ENCODE results near the gene ERBB2. TPM values are rescaled to one million over a fixed set of nuclear protein-coding genes. Genes with fewer than 3 reads are reported as not detected.
"Not testable (repeated sequence)": the region's sequence is repeated elsewhere in the genome, so short reads cannot be mapped to it uniquely, and the experiment has no call there.

Gene ERBB2
- total RNA-seq, 2 donors from 2014 or later: 110 to 133 TPM

GRCh38 chr17:39761861-39762496 is 62.1 kb downstream of the ERBB2 start:
- Mint-ChIP-seq H3K9me3 (no peaks in the 10 kb centered on the region), H3K27ac (no peak overlapping the region), H3K27me3 (ENCODE audit: insufficient read depth) (peaks cover 10% of the 10 kb centered on the region), H3K4me3 (no peak overlapping the region), H3K36me3 (ENCODE audit: low read depth) (no peaks in the 10 kb centered on the region), H3K4me1 (peaks cover 11% of the 10 kb centered on the region)
- Histone ChIP-seq H3K9ac (ENCODE audit: extremely low read depth, low read length, poor library complexity, severe bottlenecking) (no peak overlapping the region), H3K27ac (ENCODE audit: low read depth, low read length) (no peak overlapping the region), H3K4me3 (ENCODE audit: low read length) (no peak overlapping the region), H3K9me3 (ENCODE audit: control insufficient read depth, low read length) (no peaks in the 10 kb centered on the region), H3K27me3 (ENCODE audit: control insufficient read depth, insufficient read depth, low read length, poor library complexity, severe bottlenecking) (peaks cover 6% of the 10 kb centered on the region), H3K4me1 (ENCODE audit: control insufficient read depth, insufficient read depth, low read length) (no peaks in the 10 kb centered on the region), H3K36me3 (ENCODE audit: control insufficient read depth, insufficient read depth, low read length) (no peaks in the 10 kb centered on the region)
- peak; percentile 43 for DNase-seq
- WGBS, 2 experiments (ENCODE audit: insufficient coverage in 1 of 2, insufficient read length in 1 of 2): 90 to 96% methylated on average over 6 to 10 of the region's 10 CpGs
- TF ChIP-seq CTCF (conservative IDR thresholded peaks at IDR 0.05): no peak

GRCh38 chr17:39763051-39763820 is 63.4 kb downstream of the ERBB2 start:
- H3K4me1 Mint-ChIP-seq: peaks cover 8% of the 10 kb centered on the region

GRCh38 chr17:39764171-39764570 is 64.3 kb downstream of the ERBB2 start:
- not testable (repeated sequence) for H3K36me3 ChIP-seq (ENCODE audit: control insufficient read depth, insufficient read depth, low read length); H3K27ac ChIP-seq (ENCODE audit: low read depth, low read length); H3K4me3 Mint-ChIP-seq; H3K4me1 ChIP-seq (ENCODE audit: control insufficient read depth, insufficient read depth, low read length); H3K27me3 ChIP-seq (ENCODE audit: control insufficient read depth, insufficient read depth, low read length, poor library complexity, severe bottlenecking); H3K9ac ChIP-seq (ENCODE audit: extremely low read depth, low read length, poor library complexity, severe bottlenecking); H3K4me3 ChIP-seq (ENCODE audit: low read length); H3K27ac Mint-ChIP-seq; H3K9me3 Mint-ChIP-seq; H3K9me3 ChIP-seq (ENCODE audit: control insufficient read depth, low read length); H3K36me3 Mint-ChIP-seq (ENCODE audit: low read depth); H3K4me1 Mint-ChIP-seq
- WGBS, 2 experiments (ENCODE audit: insufficient coverage in 1 of 2, insufficient read length in 1 of 2): 84 to 89% methylated on average over 2 of the region's 3 CpGs
- peaks cover 13% of the 10 kb centered on the region for H3K27me3 Mint-ChIP-seq (ENCODE audit: insufficient read depth)
- DNase-seq: peak; percentile 9

More at GRCh38 chr17:39763051-39763820, 63.4 kb downstream of the ERBB2 start:
- H3K27me3 Mint-ChIP-seq (ENCODE audit: insufficient read depth): peaks cover 13% of the 10 kb centered on the region
- H3K4me1 ChIP-seq (ENCODE audit: control insufficient read depth, insufficient read depth, low read length): no peaks in the 10 kb centered on the region
- no peak overlapping the region for H3K4me3 Mint-ChIP-seq
- 93% methylated on average over 5 of the region's 5 CpGs for WGBS, 2 experiments (ENCODE audit: insufficient coverage in 1 of 2, insufficient read length in 1 of 2)
- H3K27ac ChIP-seq (ENCODE audit: low read depth, low read length): no peak overlapping the region
- no peaks in the 10 kb centered on the region for H3K36me3 ChIP-seq (ENCODE audit: control insufficient read depth, insufficient read depth, low read length)
- TF ChIP-seq CTCF (conservative IDR thresholded peaks at IDR 0.05): no peak
- no peaks in the 10 kb centered on the region for H3K36me3 Mint-ChIP-seq (ENCODE audit: low read depth)
- peak; percentile 11 for DNase-seq
- H3K4me3 ChIP-seq (ENCODE audit: low read length): no peak overlapping the region
- no peaks in the 10 kb centered on the region for H3K9me3 ChIP-seq (ENCODE audit: control insufficient read depth, low read length)
- H3K27ac Mint-ChIP-seq: no peak overlapping the region
- peaks cover 1% of the 10 kb centered on the region for H3K27me3 ChIP-seq (ENCODE audit: control insufficient read depth, insufficient read depth, low read length, poor library complexity, severe bottlenecking)
- H3K9ac ChIP-seq (ENCODE audit: extremely low read depth, low read length, poor library complexity, severe bottlenecking): no peak overlapping the region
- no peaks in the 10 kb centered on the region for H3K9me3 Mint-ChIP-seq
